Fibroblast of the aortic adventitia (primary cell): ENCODE data around the gene NOP53. TPM values are rescaled to one million over a fixed set of nuclear protein-coding genes. Genes with fewer than 3 reads are reported as not detected.
"Not testable (repeated sequence)": the region's sequence is repeated elsewhere in the genome, so short reads cannot be mapped to it uniquely, and the experiment has no call there.

Source experiments
- DNase-seq: peaks from one replicate; pipeline ENCODE4 v3.0.0-alpha.2; 2010; ENCODE audit warnings: low read depth
- H3K4me3 ChIP-seq: 2 replicates; pipeline ENCODE4 v1.5.1; 2011; ENCODE audit warnings: low read depth, mild to moderate bottlenecking, control low read depth, low read length, moderate library complexity
- CTCF ChIP-seq: IDR thresholded peaks from 2 replicates; pipeline ENCODE4 v1.5.1; 2011; ENCODE audit warnings: mild to moderate bottlenecking, low read length, control low read depth, inconsistent platforms; ENCODE audit not compliant: insufficient read depth
- total RNA-seq: library from RNA; depleted of rRNA; stranded (reverse); fragments of >200 nt; gene quantifications from 2 replicates; pipeline ENCODE4 v1.2.3, GENCODE V29; 2012; ENCODE audit warnings: low replicate concordance

NOP53 gene
- total RNA-seq, 1 donor, result 105 TPM

- H3K4me3 ChIP-seq, result no peak overlapping the region
- TF ChIP-seq CTCF, result no peak
- no peak for DNase-seq
These were observed 14.8 kb upstream of the NOP53 start for GRCh38 chr19:47730521-47730889.

DNA sequence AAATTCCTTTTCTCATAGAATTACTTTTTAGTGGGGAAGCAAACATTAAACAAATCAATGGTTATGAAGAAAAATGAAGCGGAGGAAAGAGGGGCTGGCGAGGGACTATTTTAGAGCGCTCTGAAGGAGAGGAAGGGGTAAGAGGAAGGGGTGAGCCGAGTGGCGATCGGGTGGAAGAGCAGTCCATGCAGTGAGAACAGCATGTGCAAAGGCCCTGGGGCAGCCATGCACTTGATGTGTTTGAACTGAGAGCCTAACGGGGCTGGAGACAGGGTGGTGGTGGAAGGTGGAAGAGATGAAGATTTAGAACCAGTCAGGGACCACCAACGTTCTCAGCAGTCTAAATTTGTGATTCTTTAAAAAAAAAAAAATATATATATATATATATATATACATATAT is 14.4 kb upstream of the NOP53 start:
- DNase-seq, result no peak
- H3K4me3 ChIP-seq, result no peak overlapping the region
- no peak for TF ChIP-seq CTCF

DNA sequence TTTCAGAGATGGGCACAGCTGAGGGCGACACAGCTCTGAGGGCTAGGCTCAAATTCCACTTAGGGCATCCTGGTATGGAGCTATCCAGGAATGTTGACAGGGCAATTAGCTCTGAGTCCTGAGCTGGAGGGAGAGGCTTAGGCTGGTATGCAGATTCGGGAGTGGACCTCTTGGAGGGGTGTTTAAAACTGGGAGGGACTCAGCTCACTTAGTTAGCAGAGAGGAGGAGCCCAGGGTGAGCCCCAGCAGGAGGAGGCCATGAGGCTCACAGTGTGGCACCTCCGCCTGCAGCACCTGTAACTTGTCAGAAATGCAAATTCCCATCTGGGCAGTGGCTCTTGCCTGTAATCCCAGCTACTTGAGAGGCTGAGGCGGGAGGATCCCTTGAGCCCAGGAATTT is 10.2 kb upstream of the NOP53 start:
- no peak overlapping the region for H3K4me3 ChIP-seq
- TF ChIP-seq CTCF, result no peak
- no peak for DNase-seq

GRCh38 chr19:47740866-47741519 is 4.4 kb upstream of the NOP53 start:
- no peak for TF ChIP-seq CTCF
- DNase-seq, result no peak
- no peak overlapping the region for H3K4me3 ChIP-seq

DNA sequence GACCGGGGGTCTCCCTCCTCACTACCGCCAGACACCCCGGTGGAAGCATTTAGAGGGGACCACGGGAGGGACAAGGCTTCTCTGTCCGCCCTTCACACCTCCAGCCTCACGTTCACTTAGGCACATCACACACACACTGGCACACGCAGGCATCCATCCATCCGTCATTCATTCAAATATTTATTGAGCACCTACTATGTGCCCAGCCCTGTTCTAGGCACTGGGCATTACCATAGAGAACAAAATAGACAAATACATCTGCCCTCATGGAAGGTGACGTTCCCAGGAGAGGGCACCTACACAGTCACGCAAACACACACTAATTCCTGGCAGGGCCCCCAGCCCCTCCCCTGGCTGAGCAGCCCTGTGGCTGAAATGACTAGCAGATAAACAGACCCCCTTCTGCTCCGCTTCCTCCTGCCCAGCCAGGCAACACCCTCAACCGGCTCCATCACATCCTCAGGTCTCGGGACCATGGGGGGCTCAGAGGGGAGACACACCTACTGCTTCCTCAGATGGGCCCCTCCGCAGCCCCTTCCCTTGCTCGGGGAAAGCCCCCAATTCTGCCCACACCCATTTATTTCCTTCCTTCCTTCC is 3.7 kb upstream of the NOP53 start:
- no peak for DNase-seq
- TF ChIP-seq CTCF, result no peak
- no peak overlapping the region for H3K4me3 ChIP-seq

- no peak for DNase-seq
- TF ChIP-seq CTCF, result no peak
- H3K4me3 ChIP-seq, result peak overlapping the region; percentile 28
These were observed 2.7 kb upstream of the NOP53 start for GRCh38 chr19:47742634-47743033.

GRCh38 chr19:47746129-47746528 is 783 bp downstream of the NOP53 start:
- peak overlapping the region; percentile 78 for H3K4me3 ChIP-seq
- DNase-seq, result not testable (repeated sequence)
